DMS153 treated with DMSO at 0.1 percent for 48 hours (cell line): ENCODE results near the gene ENDOG.
"Not testable (repeated sequence)": the region's sequence is repeated elsewhere in the genome, so short reads cannot be mapped to it uniquely, and the experiment has no call there.

ENCODE experiments used
- DNase-seq: peaks from one replicate; lab custom pipeline; 2025; ENCODE audit not compliant: unreplicated experiment; lab: John Stamatoyannopoulos, UW

ENDOG gene

DNA sequence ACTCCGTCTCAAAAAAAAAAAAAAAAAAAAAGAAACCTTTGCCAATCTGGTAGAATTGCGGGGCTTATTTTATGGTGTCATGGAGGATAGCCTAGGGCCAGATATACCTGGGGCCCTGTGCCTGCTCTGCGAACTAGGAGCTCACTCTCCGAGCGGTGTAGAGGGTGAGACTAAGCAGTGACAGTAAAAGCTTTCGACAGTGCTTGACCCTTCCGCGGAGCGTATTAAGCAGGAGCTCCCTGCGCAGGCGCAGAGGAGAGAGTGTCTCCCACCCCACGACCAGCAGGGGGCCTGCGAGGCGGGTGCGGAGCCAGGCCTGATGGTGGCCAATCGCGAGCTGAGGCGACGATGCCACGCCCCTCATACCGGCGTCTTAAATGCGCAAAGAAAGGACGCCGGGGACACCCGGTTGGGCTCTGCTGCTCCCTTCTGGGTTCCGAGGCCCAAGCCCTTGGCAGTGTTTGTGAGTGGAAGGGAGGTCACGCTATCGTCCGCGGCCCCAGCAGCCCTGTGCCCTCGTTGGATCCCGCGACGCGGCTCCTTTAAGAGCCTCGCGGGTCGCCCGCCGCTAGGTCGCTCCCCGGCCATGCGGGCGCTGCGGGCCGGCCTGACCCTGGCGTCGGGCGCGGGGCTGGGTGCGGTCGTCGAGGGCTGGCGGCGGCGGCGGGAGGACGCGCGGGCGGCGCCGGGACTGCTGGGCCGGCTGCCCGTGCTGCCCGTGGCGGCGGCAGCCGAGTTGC, at the start of gene ENDOG:
ENDOG (plus strand) TSS at position 402 of the 740 bp plus-strand sequence; CDS start at position 587, 185 bp downstream.
- peak; percentile 96 for DNase-seq

DNA sequence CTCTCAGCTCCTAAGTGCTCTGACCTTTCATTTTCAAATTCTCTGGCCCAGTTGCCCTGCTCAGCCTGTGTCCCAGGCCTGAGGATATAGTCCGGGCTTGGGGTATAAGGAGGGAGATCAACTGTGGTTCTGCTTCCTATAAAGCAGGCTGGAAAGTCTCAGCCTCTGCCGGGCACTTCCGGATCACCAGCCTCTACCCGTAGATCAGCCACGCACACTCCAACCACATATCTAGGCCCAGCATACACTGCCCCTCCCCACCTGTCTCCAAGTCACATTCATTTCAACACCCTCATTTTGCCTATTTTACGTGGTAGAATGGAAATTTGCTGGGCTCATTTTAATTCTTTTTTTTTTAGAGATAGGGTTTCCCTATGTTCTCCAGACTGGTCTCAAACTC, 49.7 kb upstream of the ENDOG start:
- no peak for DNase-seq

- DNase-seq, result no peak
These were observed 47.8 kb upstream of the ENDOG start for GRCh38 chr9:128770286-128771030.

DNA sequence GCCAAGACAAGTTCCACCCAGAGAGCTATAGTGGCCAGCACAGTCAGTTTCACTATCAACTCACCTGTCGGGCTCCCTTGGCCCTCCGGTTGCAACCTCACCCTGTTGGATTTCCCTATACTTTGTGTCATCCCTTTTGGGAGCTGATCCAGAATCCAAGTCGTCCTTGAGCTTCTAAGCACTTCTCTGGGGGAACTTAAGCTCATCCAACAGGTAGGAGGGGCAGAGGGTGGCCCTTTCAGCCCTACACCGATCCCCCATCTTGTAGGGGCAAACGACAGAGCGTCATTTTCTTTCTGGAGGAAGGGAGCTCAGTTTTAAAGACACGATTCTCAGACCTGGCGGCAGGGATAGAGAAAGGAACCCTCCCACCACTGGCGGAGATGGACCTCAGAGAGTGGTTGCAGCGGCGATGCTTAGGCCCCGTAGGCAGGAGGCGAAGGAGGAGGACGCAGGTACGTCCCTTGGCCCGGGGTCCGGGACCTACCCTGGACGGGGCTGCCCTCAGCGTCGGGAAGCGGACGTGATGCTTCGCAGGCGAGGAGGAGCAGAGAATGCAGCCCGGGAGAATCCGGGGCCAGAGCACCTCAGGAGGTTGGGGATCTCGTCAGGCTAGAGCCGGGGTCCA, 47.1 kb upstream of the ENDOG start:
- DNase-seq, result no peak

DNA sequence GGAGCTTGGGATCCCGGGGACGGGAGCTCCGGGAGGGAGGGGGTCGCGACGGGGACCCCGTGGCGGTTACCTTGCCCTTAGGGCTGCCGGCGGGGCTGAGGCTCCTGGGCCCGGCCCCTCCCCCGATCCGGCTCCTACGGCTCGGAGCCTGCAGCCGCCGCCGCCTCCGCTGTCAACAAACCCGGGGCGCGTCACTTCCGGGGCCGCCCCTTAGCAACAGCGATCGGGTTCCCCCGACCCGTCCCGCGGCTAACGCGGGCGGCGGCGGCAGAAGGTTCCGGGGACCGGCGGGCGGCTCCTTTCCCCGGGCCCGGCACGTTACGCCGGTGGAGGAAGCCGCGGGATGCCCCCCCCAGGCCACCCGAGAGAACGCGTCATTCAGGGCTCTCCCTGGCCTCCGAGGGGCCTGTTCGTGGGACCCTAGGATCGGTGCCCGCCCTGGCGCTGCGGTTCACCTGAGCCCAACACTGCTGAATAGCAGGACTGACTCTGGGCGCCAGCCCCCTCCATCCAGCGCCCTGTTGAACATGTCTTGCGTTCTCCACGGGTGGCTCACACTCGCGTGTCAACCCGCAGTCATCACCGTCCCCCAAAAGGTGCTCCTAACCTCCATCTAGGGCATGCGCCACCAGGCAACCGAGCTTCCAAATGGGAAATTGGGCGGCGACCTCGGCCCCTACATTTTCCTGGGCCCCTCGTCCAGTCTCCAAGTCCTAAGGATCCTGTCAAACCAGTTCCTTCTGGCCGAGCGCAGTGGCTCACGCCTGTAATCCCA, 46.4 kb upstream of the ENDOG start, which contains the start of gene ZER1:
ZER1 (minus strand) TSS at position 183 of the 775 bp plus-strand sequence. CDS start 16,362 bp downstream, outside the sequence.
- peak; percentile 82 for DNase-seq

- DNase-seq, result no peak
These were observed 45.3 kb upstream of the ENDOG start for GRCh38 chr9:128773049-128773448.

GRCh38 chr9:128774804-128775203, 43.5 kb upstream of the ENDOG start:
- DNase-seq, result no peak

- not testable (repeated sequence) for DNase-seq
These were observed 38.2 kb upstream of the ENDOG start for GRCh38 chr9:128780093-128780492.

DNA sequence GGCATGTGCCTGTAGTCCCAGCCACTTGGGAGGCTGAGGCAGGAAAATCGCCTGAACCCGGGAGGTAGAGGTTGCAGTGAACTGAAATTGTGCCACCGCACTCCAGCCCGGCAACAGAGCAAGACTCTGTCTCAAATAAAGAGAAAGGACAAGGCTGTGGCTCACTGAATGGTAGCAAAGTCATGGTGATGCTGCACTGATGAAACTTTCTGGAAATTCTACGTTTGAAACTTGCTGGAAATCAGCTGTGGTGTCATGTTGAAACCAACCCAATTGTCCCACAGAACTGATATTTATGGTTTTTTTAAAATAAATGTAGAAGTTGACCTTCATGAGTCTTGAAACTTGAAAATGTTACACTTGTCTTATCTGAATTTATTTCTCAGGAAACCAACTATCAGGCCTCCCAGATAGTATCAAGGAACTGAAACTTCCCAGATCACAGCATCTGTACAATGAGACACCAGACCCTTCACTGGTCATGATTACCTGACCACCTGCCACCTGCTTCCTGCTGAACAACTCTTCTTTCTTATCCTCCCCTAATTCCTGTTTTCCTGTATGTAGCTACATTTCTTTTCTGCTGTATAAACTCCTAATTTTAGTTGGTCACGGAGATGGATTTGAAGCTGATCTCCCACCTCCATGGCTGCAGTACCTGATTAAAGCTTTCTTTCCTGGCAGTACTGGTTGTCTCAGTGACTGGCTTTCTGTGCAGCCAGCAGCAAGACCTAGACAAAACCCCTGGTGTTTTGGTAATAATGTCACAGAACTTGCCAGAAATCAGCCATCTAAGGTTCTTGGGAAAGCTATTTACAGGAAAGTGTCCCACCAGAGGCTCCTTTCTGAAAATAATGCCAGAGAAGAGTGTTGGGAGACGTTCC, 36.9 kb upstream of the ENDOG start:
- no peak for DNase-seq

GRCh38 chr9:128782669-128783068, 35.6 kb upstream of the ENDOG start:
- DNase-seq, result no peak

- DNase-seq, result no peak
These were observed 32.9 kb upstream of the ENDOG start for GRCh38 chr9:128785427-128785826.

DNA sequence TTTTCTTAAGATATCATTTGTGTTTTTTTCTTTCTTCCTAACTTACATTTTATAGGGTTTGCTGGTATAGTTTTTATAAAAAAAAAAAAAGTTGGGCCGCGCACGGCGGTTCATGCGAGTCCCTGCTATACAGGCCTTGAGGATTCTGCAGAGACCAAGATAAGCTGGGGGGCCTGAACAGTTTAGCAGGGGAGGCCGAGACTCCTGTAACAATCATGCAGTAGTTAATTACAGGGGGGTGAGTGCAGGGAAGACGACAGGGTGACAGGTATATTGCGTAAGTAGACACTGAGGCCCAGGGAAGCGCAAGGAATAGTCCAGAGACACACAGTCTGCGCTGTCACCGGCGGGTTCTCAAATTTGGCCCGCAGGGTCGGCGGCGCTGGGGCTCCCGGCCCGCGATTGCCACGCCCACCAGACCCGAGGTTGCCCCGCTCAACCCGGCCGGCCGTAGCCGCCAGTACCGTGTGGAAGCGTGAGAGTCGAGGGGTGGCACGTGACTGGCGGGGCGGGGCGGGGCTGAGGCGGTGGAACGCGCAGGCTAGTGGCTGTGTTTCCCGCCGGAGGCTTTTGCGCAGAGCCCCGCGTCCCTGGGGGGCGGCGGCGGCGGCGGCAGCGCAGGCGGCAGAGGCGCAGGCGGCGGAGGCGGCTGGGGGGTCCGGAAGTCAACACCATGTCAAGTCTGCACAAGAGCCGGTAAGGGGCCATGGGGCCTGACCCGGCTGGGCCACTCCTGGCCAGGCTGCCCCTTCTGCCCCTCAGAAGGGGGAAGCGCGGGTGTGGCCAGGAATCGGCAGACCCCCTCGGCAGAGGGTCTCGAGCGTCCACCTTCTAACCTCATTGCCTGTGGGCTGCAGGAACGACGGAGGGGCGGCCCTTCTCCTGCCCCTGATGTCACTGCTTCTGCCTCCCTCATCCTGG, 31.4 kb upstream of the ENDOG start, which contains the start of gene TBC1D13:
TBC1D13 (plus strand) TSS at position 573 of the 921 bp plus-strand sequence; CDS start at position 674, 101 bp downstream.
- DNase-seq, result peak; percentile 65

DNA sequence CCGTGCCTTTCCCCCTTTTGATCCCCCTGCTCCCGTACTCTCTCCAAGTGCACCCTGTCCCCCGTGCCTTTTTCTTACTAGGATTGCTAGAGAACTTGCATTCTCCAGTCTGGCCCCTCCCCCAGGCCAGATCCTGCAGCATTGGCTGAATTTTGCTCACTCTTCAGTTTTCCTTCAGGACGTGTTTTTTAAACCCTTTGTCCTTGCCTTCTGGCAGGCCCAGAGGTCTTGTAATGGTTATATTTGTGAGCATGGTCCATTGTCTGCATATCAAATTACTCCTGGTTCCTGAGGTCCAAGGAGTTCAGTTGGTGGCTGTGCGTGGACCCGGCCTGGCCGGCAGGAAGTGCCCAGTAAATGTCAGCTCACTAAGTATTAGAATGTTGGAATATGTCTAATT, 30.6 kb upstream of the ENDOG start:
- DNase-seq, result no peak

- no peak for DNase-seq
These were observed 29.9 kb upstream of the ENDOG start for GRCh38 chr9:128788445-128788844.

GRCh38 chr9:128790536-128790935, 27.8 kb upstream of the ENDOG start:
- no peak for DNase-seq

GRCh38 chr9:128792134-128792533, 26.2 kb upstream of the ENDOG start:
- DNase-seq, result no peak

GRCh38 chr9:128792978-128793686, 25.2 kb upstream of the ENDOG start:
- DNase-seq, result no peak

DNA sequence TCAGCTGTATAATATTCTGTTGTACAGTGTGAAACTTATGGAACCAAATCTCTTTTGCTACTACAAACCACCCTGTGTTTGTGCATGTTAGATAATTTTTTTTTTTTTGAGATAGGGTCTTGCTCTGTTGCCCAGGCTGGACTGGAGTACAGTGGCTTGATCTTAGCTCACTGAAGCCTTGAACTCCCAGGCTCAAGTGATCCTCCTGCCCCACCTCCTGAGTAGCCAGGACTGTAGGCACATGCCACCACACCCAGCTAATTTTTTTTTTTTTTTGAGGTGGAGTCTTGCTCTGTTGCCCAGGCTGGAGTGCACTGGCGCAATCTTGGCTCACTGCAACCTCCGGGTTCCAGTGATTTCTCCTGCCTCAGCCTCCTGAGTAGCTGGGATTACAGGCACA, 23.3 kb upstream of the ENDOG start:
- not testable (repeated sequence) for DNase-seq
